CD8-positive, alpha-beta memory T cell (primary cell): Measurements from ENCODE around the gene MORC3. TPM values are rescaled to one million over a fixed set of nuclear protein-coding genes. Genes with fewer than 3 reads are reported as not detected.

ENCODE experiments used
- CTCF ChIA-PET: fragments of 350-600 bp; sonication (Branson Sonifier 250); formaldehyde crosslinking; loops from one replicate; lab custom pipeline; 2021; ENCODE audit warnings: antibody characterized with exemption; lab: Charles Lee
- POLR2A ChIA-PET: fragments of 350-600 bp; sonication (Branson Sonifier 250); formaldehyde crosslinking; loops from one replicate; lab custom pipeline; 2021; ENCODE audit warnings: antibody characterized with exemption; lab: Charles Lee
- DNase-seq, 5 donors: peaks; one replicate each; pipeline versions ENCODE4 v3.0.0 to v3.0.0-alpha.2; 2020 to 2022; ENCODE audit warnings: mixed read lengths in 1 of 5
- H3K27ac ChIP-seq: one replicate; pipeline ENCODE4 v1.7.0; 2013; ENCODE audit warnings: low read depth, mild to moderate bottlenecking, low read length, moderate library complexity
- H3K27me3 ChIP-seq: 2 replicates; pipeline ENCODE4 v1.7.0; 2013; ENCODE audit warnings: low read length, mild to moderate bottlenecking; ENCODE audit not compliant: insufficient read depth, poor library complexity, severe bottlenecking
- H3K36me3 ChIP-seq: 2 replicates; pipeline ENCODE4 v1.7.0; 2013; ENCODE audit warnings: mild to moderate bottlenecking, low read length, moderate library complexity; ENCODE audit not compliant: insufficient read depth
- H3K4me1 ChIP-seq: 2 replicates; pipeline ENCODE4 v1.7.0; 2013; ENCODE audit warnings: mild to moderate bottlenecking, low read length, moderate library complexity; ENCODE audit not compliant: insufficient read depth
- H3K4me3 ChIP-seq: 2 replicates; pipeline ENCODE4 v1.7.0; 2013; ENCODE audit warnings: mild to moderate bottlenecking, low read length
- H3K9me3 ChIP-seq: 2 replicates; pipeline ENCODE4 v1.7.0; 2013; ENCODE audit warnings: mild to moderate bottlenecking, low read length
- H3K27ac Mint-ChIP-seq, 8 donors: one replicate each; pipeline ENCODE4 v1.8.0; 2020 to 2021; ENCODE audit warnings: mixed read lengths in 8 of 8, mild to moderate bottlenecking in 6 of 8, inconsistent platforms in 3 of 8, moderate library complexity in 3 of 8
- H3K27me3 Mint-ChIP-seq, 2 donors: one replicate each; pipeline ENCODE4 v1.8.0; 2020 to 2021; ENCODE audit warnings: mixed read lengths in 2 of 2, mild to moderate bottlenecking in 1 of 2, moderate library complexity in 1 of 2
- H3K36me3 Mint-ChIP-seq, 3 donors: one replicate each; pipeline ENCODE4 v1.8.0; 2020 to 2021; ENCODE audit warnings: mixed read lengths in 3 of 3, inconsistent platforms in 1 of 3, mild to moderate bottlenecking in 1 of 3
- H3K4me1 Mint-ChIP-seq, 3 donors: one replicate each; pipeline ENCODE4 v1.8.0; 2020 to 2021; ENCODE audit warnings: mixed read lengths in 3 of 3, inconsistent platforms in 1 of 3, mild to moderate bottlenecking in 1 of 3
- H3K4me3 Mint-ChIP-seq, 7 donors: one replicate each; pipeline ENCODE4 v1.8.0; 2020 to 2021; ENCODE audit warnings: mixed read lengths in 7 of 7, mild to moderate bottlenecking in 6 of 7, moderate library complexity in 4 of 7, inconsistent platforms in 2 of 7
- H3K9me3 Mint-ChIP-seq, 5 donors: one replicate each; pipeline ENCODE4 v1.8.0; 2020 to 2022; ENCODE audit warnings: mixed read lengths in 5 of 5, mild to moderate bottlenecking in 3 of 5, moderate library complexity in 2 of 5, inconsistent platforms in 1 of 5
- polyA plus RNA-seq: library from polyadenylated mRNA; unstranded; fragments of 300-500 nt; fragmentation: Illumina TruSeq; gene quantifications from one replicate; pipeline ENCODE4 v1.2.3, GENCODE V29; 2021
- total RNA-seq, 2 experiments: library from RNA; stranded (reverse); gene quantifications; one replicate each; pipeline ENCODE4 v1.2.3, GENCODE V29; 2021

MORC3 gene
- total and polyA plus RNA-seq, 3 experiments from 2014 or later = 19.6 to 32.2 (median 23.0) TPM

DNA sequence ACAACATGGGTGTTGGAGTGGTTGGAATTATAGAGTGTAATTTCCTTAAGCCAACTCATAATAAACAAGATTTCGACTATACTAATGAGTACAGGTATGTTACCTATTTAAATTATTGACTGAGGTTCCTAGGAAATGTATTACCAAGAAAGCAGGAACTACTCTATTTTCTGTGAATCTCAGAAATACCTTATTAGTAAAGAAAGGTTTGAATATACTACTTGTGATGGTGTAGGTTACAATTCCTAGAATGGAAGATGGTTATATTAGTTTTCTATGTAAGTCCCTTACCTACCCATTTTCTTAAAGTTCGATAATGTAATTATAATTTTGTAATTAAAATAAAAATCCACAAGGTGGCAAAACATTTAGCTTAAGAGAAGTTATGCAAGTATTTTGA lies 29.3 kb downstream of the MORC3 start:
- peaks cover 7 to 72% (median 19%) of the 10 kb centered on the region in 3 donors for H3K36me3 Mint-ChIP-seq
- no peak overlapping the region for H3K4me3 ChIP-seq
- H3K27ac Mint-ChIP-seq = peak overlapping the region in 1 of 8 donors; percentile 87
- peaks cover 5 to 11% (median 9%) of the 10 kb centered on the region in 3 donors for H3K4me1 Mint-ChIP-seq
- POLR2A ChIA-PET = no interaction called here
- H3K27me3 ChIP-seq = no peaks in the 10 kb centered on the region
- no peaks in the 10 kb centered on the region for H3K4me1 ChIP-seq
- no peak for DNase-seq
- peaks cover 36% of the 10 kb centered on the region for H3K36me3 ChIP-seq
- H3K9me3 ChIP-seq = no peaks in the 10 kb centered on the region
- H3K27me3 Mint-ChIP-seq = no peaks in the 10 kb centered on the region
- H3K9me3 Mint-ChIP-seq = no peaks in the 10 kb centered on the region
- CTCF ChIA-PET = interaction anchor here (1.5 kb wide), 1 partner anchor 12 kb away, joined by 4 read pairs; no protein-coding TSS in a partner anchor
- H3K4me3 Mint-ChIP-seq = no peak overlapping the region
- H3K27ac ChIP-seq = no peak overlapping the region

DNA sequence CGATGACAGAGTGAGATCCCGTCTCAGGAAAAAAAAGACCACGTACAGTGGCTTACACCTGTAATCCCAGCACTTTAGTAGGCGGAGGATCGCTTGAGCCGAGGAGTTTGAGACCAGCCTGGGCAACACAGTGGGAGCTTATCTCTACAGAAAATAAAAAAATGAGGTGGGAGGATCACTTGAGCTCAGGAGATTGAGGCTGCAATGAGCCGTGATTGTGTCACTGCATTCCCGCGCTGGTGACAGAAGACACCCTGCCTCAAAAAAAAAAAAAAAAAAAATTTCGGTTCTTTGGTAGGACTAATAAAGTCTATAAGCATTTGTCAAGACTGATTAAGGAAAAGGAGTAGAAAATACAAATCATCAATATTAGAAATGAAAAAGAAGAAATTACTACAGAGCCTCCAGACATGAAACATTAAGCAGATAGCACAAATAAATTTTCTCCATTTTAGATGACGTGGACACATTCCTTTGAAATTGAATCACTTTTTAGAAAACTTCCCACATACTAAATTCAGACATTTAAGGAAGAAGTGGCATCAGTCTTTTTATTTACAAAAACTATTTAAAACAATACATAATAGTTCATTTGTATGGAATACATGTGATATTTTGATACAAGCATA lies 30.4 kb downstream of the MORC3 start:
- ChIA-PET POLR2A (interaction anchor here (0.6 kb wide), 1 partner anchor 61 kb away, joined by 4 read pairs; no protein-coding TSS in a partner anchor), CTCF (no interaction called here)
- no peak overlapping the region for H3K4me3 Mint-ChIP-seq
- no peak overlapping the region for H3K4me3 ChIP-seq
- no peaks in the 10 kb centered on the region for H3K27me3 Mint-ChIP-seq
- H3K9me3 Mint-ChIP-seq = no peaks in the 10 kb centered on the region
- no peaks in the 10 kb centered on the region for H3K4me1 ChIP-seq
- no peak for DNase-seq
- peaks cover 8 to 21% (median 17%) of the 10 kb centered on the region in 3 donors for H3K4me1 Mint-ChIP-seq
- H3K9me3 ChIP-seq = no peaks in the 10 kb centered on the region
- no peak overlapping the region for H3K27ac ChIP-seq
- peaks cover 7 to 74% (median 20%) of the 10 kb centered on the region in 3 donors for H3K36me3 Mint-ChIP-seq
- H3K27me3 ChIP-seq = no peaks in the 10 kb centered on the region
- peaks cover 38% of the 10 kb centered on the region for H3K36me3 ChIP-seq
- H3K27ac Mint-ChIP-seq = peak overlapping the region in 2 of 8 donors; percentile 8 to 50

- no peaks in the 10 kb centered on the region for H3K9me3 Mint-ChIP-seq
- Histone ChIP-seq H3K27ac (no peak overlapping the region), H3K4me1 (no peaks in the 10 kb centered on the region), H3K27me3 (no peaks in the 10 kb centered on the region), H3K4me3 (no peak overlapping the region), H3K36me3 (peaks cover 33% of the 10 kb centered on the region), H3K9me3 (no peaks in the 10 kb centered on the region)
- peak overlapping the region in 2 of 8 donors; percentile 5 to 70 for H3K27ac Mint-ChIP-seq
- no peak for DNase-seq
- CTCF ChIA-PET = no interaction called here
- peaks cover 5 to 21% (median 17%) of the 10 kb centered on the region in 3 donors for H3K4me1 Mint-ChIP-seq
- no peak overlapping the region for H3K4me3 Mint-ChIP-seq
- POLR2A ChIA-PET = interaction anchor here (0.5 kb wide), 1 partner anchor 66 kb away, joined by 3 read pairs; no protein-coding TSS in a partner anchor
- H3K36me3 Mint-ChIP-seq = peaks cover 7 to 61% (median 18%) of the 10 kb centered on the region in 3 donors
- no peaks in the 10 kb centered on the region for H3K27me3 Mint-ChIP-seq
Observed at GRCh38 chr21:36354918-36355680, 35.1 kb downstream of the MORC3 start.

- CTCF ChIA-PET = no interaction called here
Observed at GRCh38 chr21:36355868-36356267, 35.9 kb downstream of the MORC3 start.

GRCh38 chr21:36359185-36359584 lies 39.2 kb downstream of the MORC3 start:
- H3K27ac Mint-ChIP-seq = peak overlapping the region in 3 of 8 donors; percentile 5 to 69 (median 43)
- peaks cover 4 to 9% (median 8%) of the 10 kb centered on the region in 3 donors for H3K4me1 Mint-ChIP-seq
- Histone ChIP-seq H3K27ac (no peak overlapping the region), H3K4me1 (no peaks in the 10 kb centered on the region), H3K27me3 (no peaks in the 10 kb centered on the region), H3K9me3 (no peaks in the 10 kb centered on the region), H3K4me3 (no peak overlapping the region), H3K36me3 (peaks cover 56% of the 10 kb centered on the region)
- H3K9me3 Mint-ChIP-seq = no peaks in the 10 kb centered on the region
- ChIA-PET POLR2A (interaction anchor here (0.6 to 0.7 kb wide), 2 partner anchors 38 to 177 kb away, joined by 3 to 4 read pairs; no protein-coding TSS in a partner anchor), CTCF (no interaction called here)
- DNase-seq = no peak
- H3K27me3 Mint-ChIP-seq = no peaks in the 10 kb centered on the region
- H3K36me3 Mint-ChIP-seq = peaks cover 4 to 66% (median 26%) of the 10 kb centered on the region in 3 donors
- no peak overlapping the region for H3K4me3 Mint-ChIP-seq

More at GRCh38 chr21:36355868-36356267, 35.9 kb downstream of the MORC3 start:
- no peaks in the 10 kb centered on the region for H3K4me1 ChIP-seq
- DNase-seq = no peak
- H3K4me1 Mint-ChIP-seq = peaks cover 4 to 18% (median 17%) of the 10 kb centered on the region in 3 donors
- no peaks in the 10 kb centered on the region for H3K9me3 Mint-ChIP-seq
- no peak overlapping the region for H3K4me3 ChIP-seq
- peaks cover 11 to 62% (median 23%) of the 10 kb centered on the region in 3 donors for H3K36me3 Mint-ChIP-seq
- POLR2A ChIA-PET = interaction anchor here (0.5 to 0.6 kb wide), 2 partner anchors 23 to 67 kb away, joined by 3 read pairs; no protein-coding TSS in a partner anchor
- peaks cover 39% of the 10 kb centered on the region for H3K36me3 ChIP-seq
- no peaks in the 10 kb centered on the region for H3K27me3 Mint-ChIP-seq
- H3K27ac Mint-ChIP-seq = peak overlapping the region in 1 of 8 donors; percentile 54
- H3K27ac ChIP-seq = no peak overlapping the region
- H3K9me3 ChIP-seq = no peaks in the 10 kb centered on the region
- no peaks in the 10 kb centered on the region for H3K27me3 ChIP-seq
- H3K4me3 Mint-ChIP-seq = no peak overlapping the region

GRCh38 chr21:36369064-36369685 lies 49.2 kb downstream of the MORC3 start:
- ChIA-PET POLR2A (no interaction called here), CTCF (interaction anchor here (1.6 kb wide), 1 partner anchor 25 kb away, joined by 4 read pairs; no protein-coding TSS in a partner anchor)
- Mint-ChIP-seq H3K9me3 (no peaks in the 10 kb centered on the region), H3K4me1 (peaks cover 5 to 9% (median 8%) of the 10 kb centered on the region in 3 donors), H3K27ac (peak overlapping the region in 7 of 8 donors; percentile 0 to 89 (median 30)), H3K4me3 (no peak overlapping the region), H3K27me3 (no peaks in the 10 kb centered on the region), H3K36me3 (peaks cover 3 to 92% (median 36%) of the 10 kb centered on the region in 3 donors)
- no peak overlapping the region for H3K4me3 ChIP-seq
- H3K27ac ChIP-seq = no peak overlapping the region
- H3K4me1 ChIP-seq = no peaks in the 10 kb centered on the region
- H3K36me3 ChIP-seq = peaks cover 64% of the 10 kb centered on the region
- H3K9me3 ChIP-seq = no peaks in the 10 kb centered on the region
- DNase-seq = no peak
- no peaks in the 10 kb centered on the region for H3K27me3 ChIP-seq

- POLR2A ChIA-PET = no interaction called here
Observed at GRCh38 chr21:36375994-36376393, 56.0 kb downstream of the MORC3 start.

More at GRCh38 chr21:36375994-36376393, 56.0 kb downstream of the MORC3 start:
- Histone ChIP-seq H3K4me3 (no peak overlapping the region), H3K9me3 (no peaks in the 10 kb centered on the region), H3K27ac (no peak overlapping the region), H3K36me3 (peaks cover 26% of the 10 kb centered on the region), H3K27me3 (no peaks in the 10 kb centered on the region), H3K4me1 (no peaks in the 10 kb centered on the region)
- DNase-seq = no peak
- Mint-ChIP-seq H3K9me3 (no peaks in the 10 kb centered on the region), H3K27ac (no peak overlapping the region), H3K36me3 (peaks cover 9 to 64% (median 26%) of the 10 kb centered on the region in 3 donors), H3K27me3 (no peaks in the 10 kb centered on the region), H3K4me3 (no peak overlapping the region), H3K4me1 (peaks cover 0 to 3% (median 0%) of the 10 kb centered on the region in 3 donors)
- CTCF ChIA-PET = no interaction called here
